ENCODE measurements around the gene MPPE1. TPM values are rescaled to one million over a fixed set of nuclear protein-coding genes. Genes with fewer than 3 reads are reported as not detected.
"Not testable (repeated sequence)": the region's sequence is repeated elsewhere in the genome, so short reads cannot be mapped to it uniquely, and the experiment has no call there.

MPPE1 gene
- polyA plus RNA-seq, 1 donor from 2014 or later: 53.4 TPM

DNA sequence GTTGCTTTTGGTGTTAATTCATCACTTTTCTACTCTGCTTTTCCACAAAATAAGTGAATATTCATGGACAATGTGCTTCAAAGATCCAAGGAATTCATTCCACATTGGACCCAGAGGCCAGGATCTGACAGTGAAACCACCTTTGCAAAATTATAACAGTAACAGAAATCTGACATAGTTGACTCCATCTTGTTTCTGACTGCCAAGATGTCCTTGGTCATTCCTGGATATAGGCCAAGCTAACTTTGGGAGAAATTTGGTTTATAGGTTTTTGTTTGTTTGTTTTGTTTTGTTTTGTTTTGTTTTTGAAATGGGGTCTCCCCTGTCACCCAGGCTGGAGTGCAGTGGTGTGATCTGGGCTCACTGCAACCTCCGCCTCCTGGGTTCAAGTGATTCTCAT is 10.3 kb downstream of the MPPE1 start:
- Histone ChIP-seq H3K36me3 (ENCODE audit: insufficient read depth, low read length) (no peaks in the 10 kb centered on the region), H3K4me2 (ENCODE audit: low read length) (no peak overlapping the region), H3K9ac (ENCODE audit: low read length) (no peak overlapping the region), H3K9me3 (ENCODE audit: low read length) (no peaks in the 10 kb centered on the region), H2AFZ (ENCODE audit: low read depth, low read length) (no peak overlapping the region), H3K27me3 (ENCODE audit: insufficient read depth, low read depth, low read length) (no peaks in the 10 kb centered on the region), H3K4me3 (ENCODE audit: low read length) (no peak overlapping the region), H3K9me2 (ENCODE audit: insufficient read depth, low read length) (no peaks in the 10 kb centered on the region), H3F3A (ENCODE audit: insufficient read depth, low read length, poor library complexity, severe bottlenecking) (no peaks in the 10 kb centered on the region), H3K79me2 (replicated peaks; ENCODE audit: insufficient read depth, low read length) (no peaks in the 10 kb centered on the region), H4K20me1 (ENCODE audit: insufficient read depth) (no peaks in the 10 kb centered on the region), H3K27ac (ENCODE audit: low read length) (no peak overlapping the region)
- no peak for TF ChIP-seq SMC3 (conservative IDR thresholded peaks at IDR 0.05; ENCODE audit: poor library complexity)
- TF ChIP-seq MXI1 (conservative IDR thresholded peaks at IDR 0.05; ENCODE audit: poor library complexity, severe bottlenecking): no peak
- no peak for TF ChIP-seq RAD21 (conservative IDR thresholded peaks at IDR 0.05)
- no peak for TF ChIP-seq EP300 (conservative IDR thresholded peaks at IDR 0.05; ENCODE audit: poor library complexity, severe bottlenecking)
- TF ChIP-seq POLR2AphosphoS5 (IDR thresholded peaks at IDR 0.05): no peak
- TF ChIP-seq TAF1 (IDR thresholded peaks at IDR 0.05; ENCODE audit: low read depth): no peak
- TF ChIP-seq CTCF (IDR thresholded peaks at IDR 0.05; ENCODE audit: poor library complexity, severe bottlenecking): no peak
- TF ChIP-seq EZH2 (IDR thresholded peaks at IDR 0.05; ENCODE audit: borderline replicate concordance, insufficient read depth, low read length, poor library complexity, severe bottlenecking): no peak
- TF ChIP-seq REST (IDR thresholded peaks at IDR 0.05; ENCODE audit: borderline replicate concordance): no peak

DNA sequence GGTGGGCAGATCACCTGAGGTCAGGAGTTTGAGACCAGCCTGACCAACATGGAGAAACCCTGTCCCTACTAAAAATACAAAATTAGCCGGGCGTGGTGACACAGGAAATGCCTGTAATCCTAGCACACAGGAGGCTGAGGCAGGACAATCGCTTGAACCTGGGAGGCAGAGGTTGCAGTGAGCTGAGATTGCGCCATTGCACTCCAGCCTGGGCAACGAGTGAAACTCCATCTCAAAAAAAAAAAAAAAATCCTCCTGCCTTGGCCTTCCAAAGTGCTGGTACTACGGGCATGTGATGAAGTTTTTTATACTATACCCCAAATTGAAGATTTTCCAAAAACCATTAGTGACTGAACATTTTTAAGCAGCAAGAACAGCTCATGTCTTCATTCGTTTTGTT is 15.7 kb downstream of the MPPE1 start:
- not testable (repeated sequence) for H3K36me3 ChIP-seq (ENCODE audit: insufficient read depth, low read length); H3K27ac ChIP-seq (ENCODE audit: low read length); H2AFZ ChIP-seq (ENCODE audit: low read depth, low read length); H3F3A ChIP-seq (ENCODE audit: insufficient read depth, low read length, poor library complexity, severe bottlenecking); H3K9me2 ChIP-seq (ENCODE audit: insufficient read depth, low read length); H4K20me1 ChIP-seq (ENCODE audit: insufficient read depth); H3K4me3 ChIP-seq (ENCODE audit: low read length); H3K9me3 ChIP-seq (ENCODE audit: low read length); H3K4me2 ChIP-seq (ENCODE audit: low read length); H3K27me3 ChIP-seq (ENCODE audit: insufficient read depth, low read depth, low read length); H3K79me2 ChIP-seq (replicated peaks; ENCODE audit: insufficient read depth, low read length); H3K9ac ChIP-seq (ENCODE audit: low read length)

DNA sequence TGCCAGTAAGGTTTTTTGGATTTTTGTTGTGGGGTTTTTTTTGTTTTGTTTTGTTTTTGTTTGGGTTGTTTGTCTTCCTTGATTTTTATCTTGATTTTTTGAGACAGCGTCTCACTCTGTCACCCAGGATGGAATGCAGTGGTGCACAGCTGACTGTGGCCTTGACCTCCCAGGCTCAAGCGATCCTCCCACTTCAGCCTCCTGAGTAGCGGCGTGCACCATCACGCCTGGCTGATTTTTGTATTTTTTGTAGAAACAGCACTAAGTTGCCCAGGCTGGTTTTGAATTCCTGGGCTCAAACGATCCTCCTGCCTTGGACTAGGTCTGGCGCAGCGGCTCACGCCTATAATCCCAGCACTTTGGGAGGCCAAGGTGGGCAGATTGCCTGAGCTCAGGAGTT is 16.4 kb downstream of the MPPE1 start:
- H2AFZ ChIP-seq (ENCODE audit: low read depth, low read length): no peak overlapping the region
- no peak overlapping the region for H3K27ac ChIP-seq (ENCODE audit: low read length)
- no peak overlapping the region for H3K4me3 ChIP-seq (ENCODE audit: low read length)
- no peak overlapping the region for H3K9ac ChIP-seq (ENCODE audit: low read length)
- no peaks in the 10 kb centered on the region for H3K79me2 ChIP-seq (replicated peaks; ENCODE audit: insufficient read depth, low read length)
- H3K9me3 ChIP-seq (ENCODE audit: low read length): no peaks in the 10 kb centered on the region
- H3K4me2 ChIP-seq (ENCODE audit: low read length): no peak overlapping the region
- H3K27me3 ChIP-seq (ENCODE audit: insufficient read depth, low read depth, low read length): no peaks in the 10 kb centered on the region
- no peaks in the 10 kb centered on the region for H3F3A ChIP-seq (ENCODE audit: insufficient read depth, low read length, poor library complexity, severe bottlenecking)
- H4K20me1 ChIP-seq (ENCODE audit: insufficient read depth): no peaks in the 10 kb centered on the region
- H3K36me3 ChIP-seq (ENCODE audit: insufficient read depth, low read length): no peaks in the 10 kb centered on the region
- TF ChIP-seq POLR2AphosphoS5 (IDR thresholded peaks at IDR 0.05): no peak
- no peak for TF ChIP-seq RAD21 (conservative IDR thresholded peaks at IDR 0.05)
- TF ChIP-seq SMC3 (conservative IDR thresholded peaks at IDR 0.05; ENCODE audit: poor library complexity): no peak
- no peak for TF ChIP-seq MXI1 (conservative IDR thresholded peaks at IDR 0.05; ENCODE audit: poor library complexity, severe bottlenecking)
- no peak for TF ChIP-seq REST (IDR thresholded peaks at IDR 0.05; ENCODE audit: borderline replicate concordance)
- no peak for TF ChIP-seq CTCF (IDR thresholded peaks at IDR 0.05; ENCODE audit: poor library complexity, severe bottlenecking)
- no peak for TF ChIP-seq EP300 (conservative IDR thresholded peaks at IDR 0.05; ENCODE audit: poor library complexity, severe bottlenecking)
- TF ChIP-seq EZH2 (IDR thresholded peaks at IDR 0.05; ENCODE audit: borderline replicate concordance, insufficient read depth, low read length, poor library complexity, severe bottlenecking): no peak
- TF ChIP-seq TAF1 (IDR thresholded peaks at IDR 0.05; ENCODE audit: low read depth): no peak
- no peaks in the 10 kb centered on the region for H3K9me2 ChIP-seq (ENCODE audit: insufficient read depth, low read length)
